GM21529 (cell line): ENCODE data around the gene CD58.
A peak's percentile ranks its signal among the peaks of the same experiment; 100 is the strongest.

ENCODE experiments used
- ATAC-seq: cut with Tn5 transposase; IDR thresholded peaks from one replicate; pipeline ENCODE4 v1.9.1; 2021; ENCODE audit not compliant: unreplicated experiment

CD58 gene

GRCh38 chr1:116494353-116494692 is 76.5 kb downstream of the CD58 start:
- no peak for ATAC-seq

- no peak for ATAC-seq
Measured at GRCh38 chr1:116493484-116494352, 77.1 kb downstream of the CD58 start.

- no peak for ATAC-seq
Measured at GRCh38 chr1:116493036-116493435, 77.8 kb downstream of the CD58 start.

DNA sequence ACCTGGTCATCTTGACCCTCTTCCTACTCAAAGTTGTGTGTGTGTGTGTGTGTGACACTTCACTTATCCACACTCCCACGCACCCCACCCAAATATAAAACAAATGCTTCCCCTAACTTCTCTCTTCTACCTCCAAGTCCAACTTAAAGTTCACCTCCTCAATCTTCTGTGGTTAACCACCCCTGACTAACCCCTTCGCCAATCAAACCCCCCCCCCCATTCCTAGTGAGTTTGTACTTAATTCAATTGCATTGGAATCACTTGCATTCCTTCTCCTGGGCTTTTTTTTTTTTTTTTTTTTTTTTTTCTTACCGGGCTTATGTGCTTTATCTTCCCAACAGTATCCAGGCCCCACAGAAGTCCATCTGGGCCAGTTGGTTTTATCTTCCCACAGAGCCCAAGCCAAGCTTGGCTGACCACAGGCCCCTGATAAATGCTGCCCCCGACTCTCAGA is 78.4 kb downstream of the CD58 start:
- no peak for ATAC-seq

DNA sequence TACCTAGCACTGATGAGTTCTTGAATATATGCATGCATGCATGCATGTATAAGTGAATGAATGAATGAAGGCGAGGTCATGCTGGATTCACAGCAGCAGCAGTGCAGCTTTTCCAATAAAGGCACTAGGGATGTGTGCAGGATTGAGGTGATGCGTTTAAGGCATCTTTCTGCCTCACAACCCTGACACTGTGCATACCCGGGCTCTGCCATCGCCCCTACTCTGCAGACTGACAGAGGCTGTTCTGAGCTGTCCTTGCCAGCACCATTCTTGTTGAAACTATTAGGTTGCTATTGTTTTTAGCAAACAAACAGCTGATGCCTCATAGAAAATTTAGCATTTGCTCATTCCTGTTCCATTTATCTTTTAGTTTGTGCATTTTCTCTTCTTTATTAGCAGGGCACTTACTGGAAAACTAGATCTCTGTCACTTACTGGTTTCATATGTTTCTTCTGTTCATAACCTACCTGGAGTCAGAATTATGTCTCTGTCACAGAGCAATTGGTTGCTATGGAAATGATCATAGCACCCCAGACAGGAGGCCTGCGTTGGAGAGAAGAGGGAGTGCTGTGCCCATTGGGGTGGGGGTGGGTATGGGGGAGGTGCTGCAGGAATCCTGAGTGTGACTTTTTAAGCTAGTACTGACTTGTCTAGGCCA is 79.0 kb downstream of the CD58 start:
- no peak for ATAC-seq

DNA sequence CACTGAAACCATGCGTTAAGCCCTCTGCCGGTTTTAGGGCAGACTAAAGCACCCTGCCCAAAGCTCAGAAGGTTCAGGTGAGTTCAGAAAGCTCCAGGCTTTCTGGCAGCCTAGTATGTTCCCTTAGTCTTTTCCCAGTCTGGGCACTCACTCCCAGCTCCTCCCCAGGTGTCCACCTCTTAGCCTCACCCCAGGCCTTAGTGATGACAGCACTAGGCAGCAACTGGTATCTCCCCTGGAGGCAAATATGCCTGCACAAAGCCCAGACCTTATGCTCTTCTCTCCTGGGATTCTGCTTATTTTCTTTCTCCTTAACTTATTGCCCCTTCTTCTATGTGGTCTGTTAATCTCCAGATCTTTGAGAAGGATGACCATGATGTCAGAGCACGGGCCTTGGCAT is 80.2 kb downstream of the CD58 start:
- ATAC-seq = no peak

GRCh38 chr1:116489231-116489697 is 81.6 kb downstream of the CD58 start:
- ATAC-seq = peak; percentile 62

- no peak for ATAC-seq
Measured at GRCh38 chr1:116488071-116488470, 82.8 kb downstream of the CD58 start.

- no peak for ATAC-seq
Measured at GRCh38 chr1:116487583-116487982, 83.2 kb downstream of the CD58 start.

DNA sequence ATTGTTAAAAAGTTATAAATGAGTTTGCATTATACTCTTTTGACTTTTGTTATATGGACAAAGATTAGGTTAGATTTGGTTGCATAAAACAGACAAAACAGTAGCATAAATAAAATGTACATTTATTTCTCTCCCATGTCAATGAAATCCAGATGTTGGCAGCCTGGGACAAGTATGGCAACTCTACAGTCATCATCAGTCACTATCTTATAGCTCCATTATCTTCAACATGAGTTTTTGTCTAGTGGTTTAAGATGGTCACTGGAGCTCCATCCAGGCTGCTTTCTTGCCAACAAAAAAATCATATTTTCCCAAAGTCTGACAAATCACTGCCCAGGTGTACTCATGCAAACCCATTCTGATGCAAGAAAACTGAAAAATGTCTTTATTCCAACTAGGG is 83.8 kb downstream of the CD58 start:
- ATAC-seq = no peak

GRCh38 chr1:116486424-116486823 is 84.4 kb downstream of the CD58 start:
- no peak for ATAC-seq

DNA sequence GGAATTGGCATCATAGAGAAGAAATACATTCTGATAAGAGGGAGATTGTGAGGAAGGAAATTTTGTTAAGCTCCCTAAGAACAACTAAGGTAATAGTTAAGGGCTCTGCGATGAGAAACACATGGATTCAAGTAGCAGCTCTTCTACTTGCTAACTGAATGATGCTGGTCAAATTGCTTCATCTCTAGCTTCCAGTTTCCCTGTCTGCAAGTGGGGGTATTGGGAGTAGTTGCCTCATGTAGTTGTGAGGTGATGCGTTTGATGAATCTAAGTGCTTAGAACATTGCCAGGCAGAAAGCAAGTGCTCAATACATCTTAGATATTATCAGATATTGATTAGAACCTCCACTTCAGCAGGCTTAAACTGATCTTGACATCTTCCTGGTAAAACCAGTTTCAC is 84.8 kb downstream of the CD58 start:
- ATAC-seq = no peak

- peak; percentile 85 for ATAC-seq
Measured at GRCh38 chr1:116485071-116485735, 85.6 kb downstream of the CD58 start.

- no peak for ATAC-seq
Measured at GRCh38 chr1:116483481-116484309, 87.1 kb downstream of the CD58 start.

GRCh38 chr1:116482490-116482889 is 88.3 kb downstream of the CD58 start:
- no peak for ATAC-seq

DNA sequence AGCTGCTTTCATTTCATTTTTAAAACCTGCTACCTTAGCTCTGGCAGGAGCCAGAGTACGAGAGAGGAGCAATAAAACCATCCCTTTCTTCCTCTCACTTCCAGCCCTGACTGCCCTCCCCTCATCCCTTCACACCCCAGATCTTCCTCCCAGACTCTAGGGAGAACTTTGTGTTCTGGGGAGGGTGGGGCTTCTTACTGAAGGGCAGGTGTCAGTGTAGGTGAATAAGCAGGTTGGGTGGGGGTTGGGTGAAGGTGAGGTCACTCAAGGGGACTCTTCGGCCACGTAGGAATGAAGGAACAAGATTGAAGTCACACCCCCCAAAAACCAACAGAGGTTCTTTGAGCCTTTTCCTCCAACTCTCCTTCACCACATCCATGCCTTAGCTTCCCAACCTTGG is 88.9 kb downstream of the CD58 start:
- ATAC-seq = no peak

DNA sequence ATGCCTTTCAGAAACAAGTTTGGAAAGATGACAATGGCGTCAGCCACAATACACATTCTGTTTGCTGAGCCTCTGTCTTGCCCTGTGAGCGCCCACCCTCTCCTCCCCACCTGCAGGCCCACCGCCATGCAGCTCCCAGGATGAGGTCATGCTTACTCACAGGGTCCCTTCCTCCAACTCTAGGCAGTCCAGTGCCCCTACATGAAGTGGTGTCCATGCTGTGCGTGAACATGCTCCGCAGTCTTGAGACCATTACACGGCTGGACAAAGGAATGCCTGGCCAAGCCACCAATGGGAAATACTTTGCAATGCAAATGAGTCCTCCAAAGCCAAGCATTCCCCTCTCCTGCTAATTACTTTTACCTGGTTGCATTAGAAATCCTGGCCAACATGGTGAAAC is 92.2 kb downstream of the CD58 start:
- ATAC-seq = no peak

DNA sequence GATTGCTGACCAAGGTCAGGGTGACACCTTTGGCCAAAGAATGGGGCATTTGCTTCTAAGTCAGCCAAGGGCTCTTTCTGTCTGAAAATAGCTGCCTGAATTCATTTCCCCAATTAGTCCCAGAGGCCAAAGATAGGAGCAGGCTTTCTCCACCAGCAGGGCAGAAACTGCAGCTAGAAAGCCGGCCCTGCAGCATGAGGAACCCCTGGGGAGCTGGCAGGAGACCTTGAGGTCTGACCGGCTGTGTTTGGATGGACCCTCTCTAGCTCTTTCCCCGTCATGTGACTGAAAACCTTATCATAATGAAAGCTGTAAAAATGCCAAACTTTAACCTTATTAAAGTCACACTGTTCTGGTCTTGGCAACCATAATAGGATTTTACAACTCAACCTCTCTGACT is 93.4 kb downstream of the CD58 start:
- ATAC-seq = no peak

GRCh38 chr1:116476321-116476720 is 94.5 kb downstream of the CD58 start:
- no peak for ATAC-seq

GRCh38 chr1:116475850-116476218 is 95.0 kb downstream of the CD58 start:
- ATAC-seq = no peak
